Panc1 (cell line): ENCODE measurements around the gene KLHL26.

Experiments used
- POLR2AphosphoS5 ChIP-seq: IDR thresholded peaks from 2 replicates; pipeline ENCODE4 v1.6.1; 2012; ENCODE audit warnings: mild to moderate bottlenecking, low read depth, low read length, moderate library complexity
- SIN3A ChIP-seq: IDR thresholded peaks from 2 replicates; pipeline ENCODE4 v1.6.1; 2012; ENCODE audit warnings: low read depth, mild to moderate bottlenecking, low read length, moderate library complexity, borderline replicate concordance; ENCODE audit not compliant: insufficient read depth
- TF ChIP-seq, protein P1 (sequence below): fragments of 450-650 bp; IDR thresholded peaks from 2 replicates; pipeline ENCODE4 v1.5.1; 2017; ENCODE audit warnings: mild to moderate bottlenecking

DNA sequence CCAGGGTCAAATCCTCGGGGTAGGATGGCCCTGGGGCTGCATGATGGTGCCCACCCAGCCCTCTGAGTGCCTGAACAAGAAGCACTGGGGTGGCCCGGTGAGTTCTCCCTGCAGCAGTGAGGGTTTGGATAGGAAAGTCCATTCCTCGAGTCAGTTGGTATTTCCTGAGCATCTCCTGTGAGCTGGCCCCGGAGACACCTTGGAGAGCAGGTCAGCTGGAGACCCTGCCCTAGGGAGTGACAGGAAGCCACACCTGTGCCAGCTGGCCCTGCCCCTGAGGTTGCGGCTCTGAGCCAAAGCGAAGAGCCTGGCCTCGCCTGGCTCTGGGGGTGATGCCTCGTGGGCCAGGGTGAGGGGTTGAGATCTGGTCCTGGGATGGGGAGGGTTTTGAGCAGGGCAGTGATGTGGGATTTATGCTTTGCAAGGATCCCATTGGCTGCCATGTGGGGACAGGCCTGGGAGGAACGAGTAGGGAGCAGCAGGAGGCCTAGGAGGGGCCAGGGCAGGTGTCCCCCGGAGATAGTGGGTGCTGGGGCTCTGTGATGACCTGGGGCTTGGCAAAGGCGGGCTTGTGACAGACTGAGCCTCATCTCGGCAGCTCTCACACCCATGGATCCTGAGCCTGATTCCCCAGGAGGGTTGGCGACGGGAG is 62.7 kb downstream of the KLHL26 start:
- TF ChIP-seq, protein P1, sequence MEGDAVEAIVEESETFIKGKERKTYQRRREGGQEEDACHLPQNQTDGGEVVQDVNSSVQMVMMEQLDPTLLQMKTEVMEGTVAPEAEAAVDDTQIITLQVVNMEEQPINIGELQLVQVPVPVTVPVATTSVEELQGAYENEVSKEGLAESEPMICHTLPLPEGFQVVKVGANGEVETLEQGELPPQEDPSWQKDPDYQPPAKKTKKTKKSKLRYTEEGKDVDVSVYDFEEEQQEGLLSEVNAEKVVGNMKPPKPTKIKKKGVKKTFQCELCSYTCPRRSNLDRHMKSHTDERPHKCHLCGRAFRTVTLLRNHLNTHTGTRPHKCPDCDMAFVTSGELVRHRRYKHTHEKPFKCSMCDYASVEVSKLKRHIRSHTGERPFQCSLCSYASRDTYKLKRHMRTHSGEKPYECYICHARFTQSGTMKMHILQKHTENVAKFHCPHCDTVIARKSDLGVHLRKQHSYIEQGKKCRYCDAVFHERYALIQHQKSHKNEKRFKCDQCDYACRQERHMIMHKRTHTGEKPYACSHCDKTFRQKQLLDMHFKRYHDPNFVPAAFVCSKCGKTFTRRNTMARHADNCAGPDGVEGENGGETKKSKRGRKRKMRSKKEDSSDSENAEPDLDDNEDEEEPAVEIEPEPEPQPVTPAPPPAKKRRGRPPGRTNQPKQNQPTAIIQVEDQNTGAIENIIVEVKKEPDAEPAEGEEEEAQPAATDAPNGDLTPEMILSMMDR, result no peak
- no peak for TF ChIP-seq POLR2AphosphoS5
- TF ChIP-seq SIN3A, result no peak
